Ammon's horn (tissue), 1 donor: Measurements from ENCODE around the gene CRISP1.
"Not testable (repeated sequence)": the region's sequence is repeated elsewhere in the genome, so short reads cannot be mapped to it uniquely, and the experiment has no call there.

Experiments used
- DNase-seq: peaks from one replicate; pipeline ENCODE4 v3.0.0-alpha.2; 2016; ENCODE audit warnings: low spot score

The CRISP1 gene, protein sequence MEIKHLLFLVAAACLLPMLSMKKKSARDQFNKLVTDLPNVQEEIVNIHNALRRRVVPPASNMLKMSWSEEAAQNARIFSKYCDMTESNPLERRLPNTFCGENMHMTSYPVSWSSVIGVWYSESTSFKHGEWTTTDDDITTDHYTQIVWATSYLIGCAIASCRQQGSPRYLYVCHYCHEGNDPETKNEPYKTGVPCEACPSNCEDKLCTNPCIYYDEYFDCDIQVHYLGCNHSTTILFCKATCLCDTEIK

DNA sequence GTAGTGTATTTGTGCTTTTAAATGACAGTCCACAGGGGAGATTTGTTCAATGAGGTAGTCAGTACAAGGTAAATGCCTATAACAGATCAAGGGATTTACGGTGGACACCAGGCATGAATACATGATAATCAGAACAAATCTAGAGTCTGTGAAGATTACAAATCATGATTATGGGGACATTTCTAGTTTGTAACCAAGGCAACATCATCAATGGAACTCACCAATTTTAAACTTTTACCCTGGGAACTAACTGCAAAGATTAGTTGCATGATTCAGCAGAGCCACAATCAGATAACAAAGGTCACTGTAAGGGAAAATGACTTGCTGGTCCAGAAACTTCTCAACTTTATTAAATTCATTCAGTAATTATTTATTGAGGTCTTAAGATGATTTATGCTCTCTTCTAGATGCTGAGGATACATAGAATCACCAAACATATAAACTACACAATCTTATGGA is at the start of gene CRISP1:
Gene CRISP1 (minus strand): TSS at position 51 of the 459 bp plus-strand sequence. CDS start 9,135 bp downstream, outside the sequence.
- no peak for DNase-seq

GRCh38 chr6:49915035-49915434 is 48.7 kb upstream of the CRISP1 start:
- peak; percentile 4 for DNase-seq

- DNase-seq: no peak
These were observed 47.5 kb upstream of the CRISP1 start for GRCh38 chr6:49913636-49914375.

- no peak for DNase-seq
These were observed 45.9 kb upstream of the CRISP1 start for GRCh38 chr6:49912196-49912595.

- DNase-seq: no peak
These were observed 44.9 kb upstream of the CRISP1 start for GRCh38 chr6:49911252-49911651.

DNA sequence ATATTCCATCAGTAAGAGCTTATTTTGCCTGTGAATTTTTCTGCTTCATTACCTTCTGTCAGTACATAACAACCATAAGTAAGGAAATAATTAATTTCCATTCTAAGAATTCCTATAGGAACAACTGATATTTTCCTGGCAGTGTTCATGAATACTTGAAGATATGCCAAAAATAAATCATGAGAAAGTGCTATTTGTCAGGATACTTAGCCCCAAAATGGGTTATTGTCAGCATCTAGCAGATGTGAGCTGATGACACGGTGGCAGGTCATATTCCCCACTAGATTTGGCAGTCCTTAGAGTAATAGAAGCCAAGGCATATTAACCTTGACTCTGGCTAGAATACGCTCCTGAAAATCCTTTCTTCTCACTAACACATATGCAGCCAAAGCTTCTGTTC is 43.2 kb upstream of the CRISP1 start:
- no peak for DNase-seq

DNA sequence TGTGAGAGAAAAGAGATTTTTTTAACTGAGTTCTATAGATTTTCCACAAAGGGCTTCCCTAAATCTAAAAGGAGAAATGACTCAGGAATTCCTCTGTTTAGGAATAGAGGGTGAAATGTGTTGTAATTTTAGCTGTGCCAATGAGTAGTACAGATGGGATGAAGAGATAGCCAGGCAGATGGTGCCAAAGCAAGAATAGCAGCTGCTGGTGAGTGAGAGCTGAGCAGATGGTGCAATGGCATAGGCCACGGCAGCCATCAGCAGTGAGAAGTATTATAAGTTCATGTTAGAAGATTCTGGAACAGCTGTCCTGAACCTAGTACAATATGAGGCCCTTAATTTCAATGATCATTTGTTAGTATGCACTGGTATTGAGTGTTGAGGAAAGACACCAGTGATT is 40.2 kb upstream of the CRISP1 start:
- peak; percentile 48 for DNase-seq

- no peak for DNase-seq
These were observed 39.0 kb upstream of the CRISP1 start for GRCh38 chr6:49905296-49905695.

GRCh38 chr6:49902856-49903255 is 36.5 kb upstream of the CRISP1 start:
- no peak for DNase-seq

DNA sequence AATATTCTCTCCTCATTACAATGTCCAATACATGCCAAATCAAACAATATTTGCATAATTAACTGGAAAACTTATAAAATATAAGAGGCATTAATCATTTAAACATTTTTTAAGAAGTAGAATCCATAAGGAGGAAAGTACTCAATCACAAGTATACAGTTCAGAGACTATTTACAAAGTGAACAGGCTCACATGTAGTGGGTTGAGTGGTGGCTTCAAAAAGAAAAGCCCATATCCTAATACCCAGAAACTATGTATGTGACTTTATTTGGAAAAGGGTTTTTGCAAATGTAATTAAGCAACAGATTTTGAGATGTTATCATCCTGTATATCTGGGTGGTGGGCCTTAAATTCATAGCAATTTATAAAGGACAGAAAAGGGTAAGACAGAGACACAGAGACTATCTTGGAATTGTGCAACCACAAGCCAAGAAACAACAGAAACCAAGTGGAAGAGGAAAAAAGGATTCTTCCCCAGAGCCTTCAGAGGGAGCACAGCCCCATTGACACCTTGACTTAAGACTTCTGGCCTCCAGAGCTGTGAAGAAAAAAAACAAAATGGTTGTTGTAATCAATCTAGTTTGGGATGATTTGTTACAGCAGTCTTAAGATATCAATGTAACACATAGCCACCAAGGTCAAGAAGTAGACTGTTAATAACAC is 32.7 kb upstream of the CRISP1 start:
- DNase-seq: no peak

- DNase-seq: not testable (repeated sequence)
These were observed 29.2 kb upstream of the CRISP1 start for GRCh38 chr6:49895553-49895952.

DNA sequence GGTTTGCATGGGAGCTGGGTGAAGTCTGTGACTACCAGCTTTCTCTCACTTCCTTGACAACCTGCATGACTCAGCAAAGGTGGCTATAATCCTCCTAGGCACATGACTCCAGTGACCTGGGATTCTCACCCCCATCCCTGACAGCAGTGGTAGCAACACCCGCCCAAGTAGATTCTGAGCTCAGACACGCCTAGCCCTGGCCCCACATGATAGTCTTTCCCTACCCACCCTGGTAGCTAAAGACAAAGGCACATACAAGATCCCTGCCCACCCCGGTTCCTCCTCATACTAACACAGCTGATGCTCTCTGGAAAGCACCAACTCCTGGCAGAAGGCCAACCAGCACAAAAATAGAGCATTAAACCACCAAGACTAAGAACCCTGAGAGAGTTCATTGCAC is 25.9 kb upstream of the CRISP1 start:
- no peak for DNase-seq

GRCh38 chr6:49890988-49891387 is 24.7 kb upstream of the CRISP1 start:
- DNase-seq: no peak

DNA sequence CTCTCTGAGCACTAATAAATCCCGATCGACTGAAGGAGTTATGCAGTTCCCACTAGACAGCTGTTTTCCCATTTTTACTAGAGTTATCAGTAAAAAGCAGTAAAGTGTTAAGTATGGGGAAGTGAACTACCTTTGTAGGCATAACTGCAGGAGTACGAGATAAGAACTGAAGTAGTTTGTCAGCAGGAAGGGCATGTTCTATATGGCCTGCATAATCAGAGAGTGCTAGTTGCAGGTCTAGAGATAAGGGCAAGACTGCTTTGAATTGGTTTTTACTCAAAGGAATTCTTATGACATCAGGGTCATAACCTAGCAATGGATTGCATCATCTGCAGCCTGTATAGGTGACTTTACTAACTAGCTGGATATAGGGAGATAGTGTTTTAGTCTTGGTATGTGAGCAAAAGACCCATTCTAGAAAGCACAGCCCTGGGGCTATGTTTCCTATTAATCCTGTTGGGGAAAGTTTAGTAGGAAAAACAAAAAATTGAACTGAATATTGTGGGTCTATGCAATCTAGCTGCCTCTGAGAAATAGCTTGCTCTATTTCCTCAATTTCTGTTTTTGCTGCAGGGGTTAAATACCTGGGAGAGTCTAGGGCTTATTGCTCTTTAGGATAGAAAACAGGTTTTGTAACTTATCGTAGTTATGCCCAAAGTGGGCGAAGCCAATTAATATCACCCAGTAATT is 22.6 kb upstream of the CRISP1 start:
- DNase-seq: no peak

DNA sequence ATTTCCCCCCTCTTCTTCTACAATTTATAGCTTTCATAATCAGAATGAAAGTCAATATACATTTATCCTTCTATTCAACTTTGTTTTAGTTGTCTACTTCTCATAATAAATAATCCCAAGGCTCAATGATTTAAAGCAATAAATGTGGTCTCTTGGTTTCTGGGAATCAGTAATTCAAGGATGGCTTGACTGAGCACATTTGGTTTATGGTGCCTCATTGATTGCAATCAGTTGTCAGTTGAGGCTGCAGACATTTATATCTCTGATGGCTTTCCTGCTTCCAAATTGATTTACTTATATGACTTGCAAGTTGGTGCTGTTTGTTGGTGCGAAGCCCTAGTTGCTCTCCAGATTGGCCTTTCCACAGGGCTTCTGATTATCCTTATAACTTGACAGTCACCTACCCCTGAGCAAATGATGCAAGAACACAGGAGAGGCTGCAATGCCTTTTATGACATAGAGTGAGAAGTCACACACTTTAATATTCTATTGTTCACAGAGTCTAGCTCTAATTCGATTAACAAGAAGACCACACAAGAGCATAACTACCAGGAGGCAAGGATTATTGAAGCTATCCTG is 2.7 kb upstream of the CRISP1 start:
- no peak for DNase-seq

DNA sequence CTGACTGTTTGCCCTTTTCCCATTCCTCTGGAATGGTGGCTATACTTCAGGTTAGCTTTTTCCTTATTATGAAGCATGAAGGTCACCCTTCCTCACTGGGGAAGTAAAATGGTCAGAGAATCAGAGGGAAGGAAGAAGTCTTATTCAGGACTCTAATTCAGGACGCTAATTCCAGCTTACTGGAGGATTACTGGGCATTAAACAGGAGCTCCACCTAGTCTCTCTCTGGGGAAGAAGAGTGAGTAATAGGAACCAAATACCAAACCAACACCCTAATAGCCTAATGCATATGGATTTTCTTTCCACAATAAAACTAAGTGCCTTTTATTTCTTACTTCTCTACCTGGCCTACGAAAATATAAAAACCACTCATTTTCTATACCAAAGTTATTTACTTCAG is 10.1 kb downstream of the CRISP1 start:
- DNase-seq: no peak

- no peak for DNase-seq
These were observed 11.1 kb downstream of the CRISP1 start for GRCh38 chr6:49855221-49855620.

DNA sequence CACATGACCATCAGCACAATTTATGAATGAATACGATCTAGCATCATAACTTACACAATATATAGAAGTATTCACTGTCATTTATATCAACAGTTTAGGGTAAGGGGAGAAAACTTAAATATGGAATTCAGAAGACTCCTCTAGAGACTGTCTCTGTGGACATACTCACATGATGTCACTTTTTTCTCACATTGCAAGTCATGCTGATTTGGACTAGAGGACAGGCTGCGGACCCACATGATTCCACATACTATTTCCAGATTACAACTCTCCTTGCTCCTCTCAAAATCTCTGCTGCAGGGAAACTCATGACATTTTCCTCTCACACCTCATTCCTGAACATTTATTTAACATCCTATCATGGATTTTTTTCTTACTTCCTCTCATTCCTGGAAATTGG is 13.4 kb downstream of the CRISP1 start:
- DNase-seq: no peak

DNA sequence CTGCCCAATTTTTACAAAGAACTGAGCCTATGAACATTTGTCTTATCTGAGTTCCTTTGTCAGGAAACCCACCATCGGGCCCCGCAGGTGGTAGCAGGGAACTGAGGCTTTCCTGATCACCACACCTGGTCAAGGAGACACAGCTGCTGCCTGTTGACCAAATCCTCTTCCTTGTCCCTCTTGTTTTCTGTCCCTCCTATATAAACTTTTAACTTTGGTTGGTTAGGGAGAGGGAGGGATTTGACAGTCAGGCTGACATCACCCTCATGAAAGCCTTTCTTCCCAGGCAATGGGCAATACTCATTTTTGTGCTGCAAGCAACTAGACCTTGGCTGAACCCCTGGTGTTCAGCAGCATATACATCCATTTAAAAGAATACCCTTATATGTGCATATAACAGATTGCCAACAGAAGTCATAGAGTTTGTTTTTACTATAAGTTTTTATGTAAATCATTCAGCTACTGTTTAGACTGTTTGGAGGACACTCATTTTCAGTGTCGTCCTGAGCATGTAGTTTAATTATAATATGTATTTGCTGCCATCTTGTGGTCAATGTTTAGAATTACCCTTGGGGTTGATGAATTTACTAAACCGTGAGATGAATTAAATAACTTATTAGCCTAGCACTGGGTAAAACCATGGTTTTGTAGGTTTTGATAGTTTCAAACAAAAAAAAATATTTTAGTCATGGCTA is 17.0 kb downstream of the CRISP1 start:
- peak; percentile 51 for DNase-seq

GRCh38 chr6:49847673-49848072 is 18.7 kb downstream of the CRISP1 start:
- DNase-seq: no peak

- DNase-seq: no peak
These were observed 19.3 kb downstream of the CRISP1 start for GRCh38 chr6:49847014-49847413.
